IMR-90 (cell line): ENCODE measurements around the gene MEF2C. TPM values are rescaled to one million over a fixed set of nuclear protein-coding genes. Genes with fewer than 3 reads are reported as not detected.

Source experiments
- ATAC-seq: fragments of 200-7000 bp; cut with Tn5 transposase; 2 replicates; pipeline ENCODE4 v1.9.1; 2020; ENCODE audit warnings: low read depth, mild to moderate bottlenecking, moderate library complexity
- BruUV-seq: library from RNA; stranded (reverse); fragments of 400-500 nt; replicated peaks from 2 replicates; lab custom pipeline; 2021; lab: Mats Ljungman, UMichigan
- CTCF ChIA-PET: fragments of 300-600 bp; formaldehyde crosslinking; extraction: SDS; loops from one replicate; lab custom pipeline; 2021; ENCODE audit warnings: antibody characterized with exemption; lab: Yijun Ruan, JAX
- POLR2A ChIA-PET: fragments of 300-600 bp; sonication (Branson Sonifier 250); formaldehyde crosslinking; loops from one replicate; lab custom pipeline; 2022; ENCODE audit warnings: antibody characterized with exemption; ENCODE audit not compliant: unreplicated experiment; lab: Charles Lee
- DNase-seq: peaks from one replicate; pipeline ENCODE4 v3.0.0; 2013
- H2AFZ ChIP-seq: replicated peaks from 2 replicates; pipeline ENCODE3; 2013; ENCODE audit warnings: low read length, mild to moderate bottlenecking; ENCODE audit not compliant: poor library complexity
- H2AK5ac ChIP-seq: 2 replicates; pipeline ENCODE4 v1.6.1; 2013; ENCODE audit warnings: low read depth, low read length, inconsistent platforms
- H2AK9ac ChIP-seq: replicated peaks from 2 replicates; pipeline ENCODE3; 2013; ENCODE audit warnings: mild to moderate bottlenecking, low read depth, low read length, moderate library complexity; ENCODE audit not compliant: poor library complexity
- H2BK120ac ChIP-seq: 2 replicates; pipeline ENCODE4 v1.6.1; 2013; ENCODE audit warnings: low read depth, low read length, inconsistent platforms
- H2BK15ac ChIP-seq: 3 replicates; pipeline ENCODE4 v1.6.1; 2013; ENCODE audit warnings: low read depth, low read length, inconsistent platforms
- H2BK20ac ChIP-seq: 2 replicates; pipeline ENCODE4 v1.6.1; 2013; ENCODE audit warnings: low read depth, mild to moderate bottlenecking, inconsistent platforms, low read length, moderate library complexity
- H2BK5ac ChIP-seq: 2 replicates; pipeline ENCODE4 v1.6.1; 2013; ENCODE audit warnings: mild to moderate bottlenecking, low read depth, low read length, inconsistent platforms; ENCODE audit not compliant: poor library complexity, severe bottlenecking
- H3K14ac ChIP-seq: replicated peaks from 2 replicates; pipeline ENCODE4 v1.6.1; 2013; ENCODE audit warnings: low read depth, low read length, inconsistent platforms
- H3K18ac ChIP-seq: 2 replicates; pipeline ENCODE4 v1.6.1; 2013; ENCODE audit warnings: low read depth, low read length, control low read depth
- H3K23ac ChIP-seq: 2 replicates; pipeline ENCODE4 v1.6.1; 2013; ENCODE audit warnings: low read depth, low read length, inconsistent platforms
- H3K27ac ChIP-seq: 2 replicates; pipeline ENCODE4 v1.5.1; 2013; ENCODE audit warnings: mild to moderate bottlenecking, control low read depth, low read length; ENCODE audit not compliant: insufficient read depth
- H3K27me3 ChIP-seq: 2 replicates; pipeline ENCODE4 v1.6.1; 2013; ENCODE audit warnings: low read length; ENCODE audit not compliant: control insufficient read depth, insufficient read depth
- H3K36me3 ChIP-seq: 2 replicates; pipeline ENCODE4 v1.6.1; 2013; ENCODE audit warnings: low read length, mixed read lengths; ENCODE audit not compliant: control insufficient read depth, insufficient read depth
- H3K4ac ChIP-seq: 2 replicates; pipeline ENCODE4 v1.6.1; 2013; ENCODE audit warnings: low read depth, low read length, inconsistent platforms
- H3K4me1 ChIP-seq: 2 replicates; pipeline ENCODE4 v1.6.1; 2013; ENCODE audit warnings: low read length, mixed read lengths; ENCODE audit not compliant: control insufficient read depth, insufficient read depth
- H3K4me2 ChIP-seq: 2 replicates; pipeline ENCODE4 v1.6.1; 2013; ENCODE audit warnings: low read depth, mild to moderate bottlenecking, control low read depth, low read length, moderate library complexity
- H3K4me3 ChIP-seq: 2 replicates; pipeline ENCODE4 v1.5.1; 2013; ENCODE audit warnings: low read depth, mild to moderate bottlenecking, control low read depth, low read length, moderate library complexity; ENCODE audit not compliant: insufficient read depth
- H3K56ac ChIP-seq: 2 replicates; pipeline ENCODE4 v1.6.1; 2013; ENCODE audit warnings: low read length, inconsistent platforms; ENCODE audit not compliant: insufficient read depth; ENCODE audit errors: extremely low read depth
- H3K79me1 ChIP-seq, 2 experiments: 2 replicates each; pipeline ENCODE4 v1.6.1; 2013; ENCODE audit warnings: low read length in 2 of 2, inconsistent platforms in 1 of 2, low read depth in 1 of 2
- H3K9ac ChIP-seq: 2 replicates; pipeline ENCODE4 v1.6.1; 2013; ENCODE audit warnings: low read depth, low read length, control low read depth
- H3K9me1 ChIP-seq: 2 replicates; pipeline ENCODE4 v1.6.1; 2013; ENCODE audit warnings: low read length, inconsistent platforms; ENCODE audit not compliant: insufficient read depth
- H3K9me3 ChIP-seq: 2 replicates; pipeline ENCODE4 v1.6.1; 2013; ENCODE audit warnings: low read length; ENCODE audit not compliant: control insufficient read depth, insufficient read depth
- H4K20me1 ChIP-seq: 2 replicates; pipeline ENCODE4 v1.6.1; 2013; ENCODE audit warnings: low read length, inconsistent platforms; ENCODE audit not compliant: insufficient read depth
- H4K5ac ChIP-seq: 2 replicates; pipeline ENCODE4 v1.6.1; 2013; ENCODE audit warnings: mild to moderate bottlenecking, low read depth, low read length, control low read depth
- H4K8ac ChIP-seq, 2 experiments: 2 replicates each; pipeline ENCODE4 v1.6.1; 2013; ENCODE audit warnings: low read depth in 2 of 2, low read length in 2 of 2, control low read depth in 1 of 2, inconsistent platforms in 1 of 2
- H4K91ac ChIP-seq: 2 replicates; pipeline ENCODE4 v1.6.1; 2013; ENCODE audit warnings: low read depth, low read length, inconsistent platforms; ENCODE audit not compliant: insufficient read depth
- BHLHE40 ChIP-seq: fragments of 150-350 bp; IDR thresholded peaks from 2 replicates; pipeline ENCODE4 v1.6.1; 2016; ENCODE audit warnings: mild to moderate bottlenecking, low read depth, low read length
- CEBPB ChIP-seq: IDR thresholded peaks from 2 replicates; pipeline ENCODE4 v1.6.1; 2012; ENCODE audit warnings: low read depth, low read length, improper control_type of control experiment
- CHD1 ChIP-seq: IDR thresholded peaks from 2 replicates; pipeline ENCODE4 v1.6.1; 2012; ENCODE audit warnings: low read depth, low read length, improper control_type of control experiment
- ELK1 ChIP-seq: fragments of 150-350 bp; IDR thresholded peaks from 2 replicates; pipeline ENCODE4 v1.6.1; 2016; ENCODE audit warnings: low read depth, mild to moderate bottlenecking, low read length, moderate library complexity, borderline replicate concordance
- FOS ChIP-seq: fragments of 150-350 bp; IDR thresholded peaks from 2 replicates; pipeline ENCODE4 v1.6.1; 2016; ENCODE audit warnings: low read depth, low read length
- MAFK ChIP-seq: IDR thresholded peaks from 2 replicates; pipeline ENCODE4 v1.6.1; 2012; ENCODE audit warnings: low read depth, low read length, improper control_type of control experiment
- MXI1 ChIP-seq: IDR thresholded peaks from 2 replicates; pipeline ENCODE4 v1.6.1; 2012; ENCODE audit warnings: low read depth, mild to moderate bottlenecking, low read length, moderate library complexity, borderline replicate concordance
- NFE2L2 ChIP-seq: fragments of 150-350 bp; IDR thresholded peaks from 2 replicates; pipeline ENCODE4 v1.6.1; 2016; ENCODE audit warnings: low read depth, mild to moderate bottlenecking, low read length
- RAD21 ChIP-seq: IDR thresholded peaks from 2 replicates; pipeline ENCODE4 v1.6.1; 2012; ENCODE audit warnings: low read length, improper control_type of control experiment
- RCOR1 ChIP-seq: IDR thresholded peaks from 2 replicates; pipeline ENCODE4 v1.6.1; 2012; ENCODE audit warnings: mild to moderate bottlenecking, low read length, improper control_type of control experiment; ENCODE audit not compliant: insufficient replicate concordance
- RFX5 ChIP-seq: IDR thresholded peaks from 2 replicates; pipeline ENCODE4 v1.8.0; 2012; ENCODE audit warnings: low read depth, mild to moderate bottlenecking, low read length, moderate library complexity
- SMC3 ChIP-seq: fragments of 150-350 bp; IDR thresholded peaks from 2 replicates; pipeline ENCODE4 v1.6.1; 2016; ENCODE audit warnings: low read depth, mild to moderate bottlenecking, antibody characterized with exemption, low read length, moderate library complexity
- WGBS, 2 experiments: methylation state at CpG; one replicate each; pipeline versions ENCODE4 v1.1.5 to v1.1.7; 2013; ENCODE audit warnings: missing lambda C conversion rate in 2 of 2; ENCODE audit not compliant: insufficient read length in 1 of 2; ENCODE audit errors: extremely low coverage in 2 of 2; 5-methylcytosine and 5-hydroxymethylcytosine counted together
- dilution Hi-C: fragments of 300-500 bp; cut with HindIII; formaldehyde crosslinking; loops from one replicate; pipeline ENCODE4 v1.14.3; 2018; ENCODE audit warnings: low sequenced_read_pairs; ENCODE audit not compliant: unreplicated experiment
- in situ Hi-C: fragments of 300-500 bp; cut with MboI; formaldehyde crosslinking; loops from 3 replicates; pipeline ENCODE4 v1.14.3; 2019; ENCODE audit warnings: low sequenced_read_pairs, inconsistent platforms, mixed read lengths
- intact Hi-C: fragments of 100-400 bp; cut with micrococcal nuclease; formaldehyde crosslinking; loops from 2 replicates; pipeline ENCODE4 v1.10.0; 2022
- polyA plus RNA-seq, 3 experiments: library from polyadenylated mRNA; depleted of rRNA; stranded (reverse); fragments of >200 nt; gene quantifications; 2 replicates each; pipeline ENCODE4 v1.2.3, GENCODE V29; 2012; ENCODE audit warnings: low replicate concordance in 1 of 3
- total RNA-seq: library from RNA; depleted of rRNA; stranded (reverse); fragments of >200 nt; gene quantifications from 2 replicates; pipeline ENCODE4 v1.2.3, GENCODE V29; 2012
- TF ChIP-seq, protein P1 (sequence below): fragments of 150-350 bp; IDR thresholded peaks from 2 replicates; pipeline ENCODE4 v1.6.1; 2017; ENCODE audit warnings: mild to moderate bottlenecking, antibody characterized with exemption, low read length, low read depth
- TF ChIP-seq, protein P2 (sequence below): conservative IDR thresholded peaks from 2 replicates; pipeline ENCODE4 v1.5.1; 2012; ENCODE audit warnings: mild to moderate bottlenecking, low read depth, low read length, improper control_type of control experiment

Gene MEF2C
- total and polyA plus RNA-seq, 2 of the 4 experiments (the other 2 are of a cell fraction), result 1.5 to 6.8 TPM

DNA sequence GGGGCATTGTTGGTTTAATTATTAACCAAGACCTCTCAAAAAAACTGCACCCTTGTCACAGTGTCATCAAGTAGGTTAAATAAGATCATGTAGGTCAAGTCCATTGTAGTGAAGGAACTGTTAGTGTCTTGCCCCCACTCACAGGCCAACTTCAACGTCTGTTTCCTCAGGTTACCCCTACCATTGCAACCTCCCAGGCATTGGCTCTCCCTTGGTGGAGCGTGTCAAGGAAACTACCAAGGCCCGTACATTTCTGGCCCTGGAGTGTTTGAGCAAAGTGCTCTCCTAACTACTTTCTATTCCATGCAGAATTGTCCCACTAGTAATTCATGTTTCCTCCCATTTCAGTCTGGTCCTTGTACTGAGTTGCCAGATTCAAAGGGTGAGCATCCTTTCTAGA lies 167.5 kb downstream of the MEF2C start:
- ATAC-seq (no peak), DNase-seq (no peak)
- no peaks in the 10 kb centered on the region for H3K79me1 ChIP-seq
- 100% methylated on average over 2 of the region's 3 CpGs; no CpG with 5 or more reads in 1 of the 2 experiments for WGBS, 2 experiments
- no peak overlapping the region for H4K5ac ChIP-seq
- no peak overlapping the region for H3K14ac ChIP-seq
- no peaks in the 10 kb centered on the region for H3K36me3 ChIP-seq
- ChIA-PET CTCF (interaction anchor here (0.6 kb wide), 1 partner anchor 318 kb away, joined by 4 read pairs; no protein-coding TSS in a partner anchor), POLR2A (no interaction called here)
- no peak overlapping the region for H4K91ac ChIP-seq
- H2AK9ac ChIP-seq, result no peak overlapping the region
- no peak overlapping the region for H2BK20ac ChIP-seq
- no peaks in the 10 kb centered on the region for H4K20me1 ChIP-seq
- no TSS peak for BruUV-seq
- in situ Hi-C loops, result loop anchor here (10.0 kb wide), 1 partner anchor 941 kb away; no protein-coding TSS in a partner anchor
- dilution Hi-C loops, result no loop called here
- H4K8ac ChIP-seq, result no peak overlapping the region
- no peak overlapping the region for H3K9ac ChIP-seq
- H3K9me1 ChIP-seq, result no peaks in the 10 kb centered on the region
- no peak overlapping the region for H3K4me3 ChIP-seq
- no peak overlapping the region for H3K18ac ChIP-seq
- H2AFZ ChIP-seq, result no peak overlapping the region
- TF ChIP-seq, protein P1, sequence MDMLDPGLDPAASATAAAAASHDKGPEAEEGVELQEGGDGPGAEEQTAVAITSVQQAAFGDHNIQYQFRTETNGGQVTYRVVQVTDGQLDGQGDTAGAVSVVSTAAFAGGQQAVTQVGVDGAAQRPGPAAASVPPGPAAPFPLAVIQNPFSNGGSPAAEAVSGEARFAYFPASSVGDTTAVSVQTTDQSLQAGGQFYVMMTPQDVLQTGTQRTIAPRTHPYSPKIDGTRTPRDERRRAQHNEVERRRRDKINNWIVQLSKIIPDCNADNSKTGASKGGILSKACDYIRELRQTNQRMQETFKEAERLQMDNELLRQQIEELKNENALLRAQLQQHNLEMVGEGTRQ, result no peak
- no peak for TF ChIP-seq CHD1
- TF ChIP-seq ELK1, result no peak
- no peak for TF ChIP-seq MXI1
- no peak for TF ChIP-seq RCOR1
- no peak for TF ChIP-seq CEBPB
- TF ChIP-seq RAD21, result no peak
- TF ChIP-seq, protein P2, sequence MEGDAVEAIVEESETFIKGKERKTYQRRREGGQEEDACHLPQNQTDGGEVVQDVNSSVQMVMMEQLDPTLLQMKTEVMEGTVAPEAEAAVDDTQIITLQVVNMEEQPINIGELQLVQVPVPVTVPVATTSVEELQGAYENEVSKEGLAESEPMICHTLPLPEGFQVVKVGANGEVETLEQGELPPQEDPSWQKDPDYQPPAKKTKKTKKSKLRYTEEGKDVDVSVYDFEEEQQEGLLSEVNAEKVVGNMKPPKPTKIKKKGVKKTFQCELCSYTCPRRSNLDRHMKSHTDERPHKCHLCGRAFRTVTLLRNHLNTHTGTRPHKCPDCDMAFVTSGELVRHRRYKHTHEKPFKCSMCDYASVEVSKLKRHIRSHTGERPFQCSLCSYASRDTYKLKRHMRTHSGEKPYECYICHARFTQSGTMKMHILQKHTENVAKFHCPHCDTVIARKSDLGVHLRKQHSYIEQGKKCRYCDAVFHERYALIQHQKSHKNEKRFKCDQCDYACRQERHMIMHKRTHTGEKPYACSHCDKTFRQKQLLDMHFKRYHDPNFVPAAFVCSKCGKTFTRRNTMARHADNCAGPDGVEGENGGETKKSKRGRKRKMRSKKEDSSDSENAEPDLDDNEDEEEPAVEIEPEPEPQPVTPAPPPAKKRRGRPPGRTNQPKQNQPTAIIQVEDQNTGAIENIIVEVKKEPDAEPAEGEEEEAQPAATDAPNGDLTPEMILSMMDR, result no peak
- no peak for TF ChIP-seq NFE2L2
- TF ChIP-seq RFX5, result no peak
- TF ChIP-seq BHLHE40, result no peak
- TF ChIP-seq FOS, result no peak
- no peak for TF ChIP-seq MAFK
- TF ChIP-seq SMC3, result no peak
- H3K4me2 ChIP-seq, result no peak overlapping the region
- no peak overlapping the region for H2BK120ac ChIP-seq
- no peak overlapping the region for H3K56ac ChIP-seq
- no peaks in the 10 kb centered on the region for H3K9me3 ChIP-seq
- no peak overlapping the region for H3K27ac ChIP-seq
- no peak overlapping the region for H3K23ac ChIP-seq
- H2BK15ac ChIP-seq, result no peak overlapping the region
- no peak overlapping the region for H2AK5ac ChIP-seq
- H3K27me3 ChIP-seq, result no peaks in the 10 kb centered on the region
- H2BK5ac ChIP-seq, result no peak overlapping the region
- intact Hi-C loops, result no loop called here
- H3K4ac ChIP-seq, result no peak overlapping the region
- H3K4me1 ChIP-seq, result no peaks in the 10 kb centered on the region
